HG03442 (cell line): ENCODE results near the gene DIAPH2.
A peak's percentile ranks its signal among the peaks of the same experiment; 100 is the strongest.
"Not testable (repeated sequence)": the region's sequence is repeated elsewhere in the genome, so short reads cannot be mapped to it uniquely, and the experiment has no call there.

Experiments
- ATAC-seq: cut with Tn5 transposase; IDR thresholded peaks from one replicate; pipeline ENCODE4 v1.9.1; 2021; ENCODE audit warnings: mild to moderate bottlenecking, moderate library complexity; ENCODE audit not compliant: unreplicated experiment

The DIAPH2 gene

DNA sequence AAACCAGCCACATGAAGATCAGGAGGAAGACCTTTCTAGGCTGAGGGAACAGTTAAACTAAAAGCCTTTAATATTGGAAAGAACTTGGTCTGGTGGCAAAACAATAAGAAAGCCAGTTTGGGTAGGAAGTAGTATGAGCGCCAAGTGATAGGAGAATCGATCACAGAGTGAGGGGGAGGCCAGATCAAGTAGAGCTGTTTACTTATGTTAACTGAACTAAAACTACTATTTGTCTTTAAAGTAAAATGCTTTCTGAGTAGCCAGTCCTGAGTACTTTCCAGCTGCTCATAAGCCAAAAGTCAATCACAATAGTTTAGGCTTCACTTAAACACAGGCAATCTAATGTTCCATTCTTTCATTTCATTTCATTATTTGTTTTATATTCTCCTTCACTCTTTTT is 136.3 kb downstream of the DIAPH2 start:
- no peak for ATAC-seq

DNA sequence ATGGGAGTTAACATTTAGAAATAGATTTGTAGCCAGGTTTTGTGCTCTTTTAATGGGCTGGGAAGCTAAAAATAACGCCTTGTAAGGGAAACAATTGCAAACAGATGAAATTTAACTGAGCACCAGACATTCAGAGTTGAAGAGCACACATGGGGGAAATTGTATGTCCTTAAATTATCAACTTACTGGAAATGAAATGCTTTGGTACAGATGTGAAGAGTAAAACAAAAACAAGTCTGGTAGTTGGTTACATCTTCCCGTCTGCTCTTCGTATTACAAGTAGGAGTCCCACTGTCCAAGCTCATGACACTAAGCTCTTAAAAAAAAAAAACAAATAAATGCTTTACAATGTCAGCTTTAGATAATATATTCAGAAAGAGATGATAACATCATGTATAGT is 139.5 kb downstream of the DIAPH2 start:
- ATAC-seq: no peak

DNA sequence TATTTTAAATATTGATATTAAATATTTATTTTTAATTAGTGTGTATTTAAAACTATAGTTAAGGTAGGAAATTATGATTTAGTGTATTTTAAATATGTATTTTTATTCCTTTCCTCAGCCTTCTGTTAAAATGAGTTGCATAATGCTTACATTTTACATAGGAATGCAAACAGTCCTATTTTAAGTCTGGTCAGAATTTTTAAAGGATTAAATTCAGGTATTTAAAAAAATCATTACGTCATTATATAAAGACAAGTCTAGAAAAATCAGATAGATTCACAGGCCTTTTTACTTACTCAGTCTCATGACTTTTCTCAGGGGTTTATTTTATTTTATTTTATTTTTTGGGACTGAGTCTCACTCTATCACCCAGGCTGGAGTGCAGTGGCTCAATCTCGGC is 148.7 kb downstream of the DIAPH2 start:
- no peak for ATAC-seq

DNA sequence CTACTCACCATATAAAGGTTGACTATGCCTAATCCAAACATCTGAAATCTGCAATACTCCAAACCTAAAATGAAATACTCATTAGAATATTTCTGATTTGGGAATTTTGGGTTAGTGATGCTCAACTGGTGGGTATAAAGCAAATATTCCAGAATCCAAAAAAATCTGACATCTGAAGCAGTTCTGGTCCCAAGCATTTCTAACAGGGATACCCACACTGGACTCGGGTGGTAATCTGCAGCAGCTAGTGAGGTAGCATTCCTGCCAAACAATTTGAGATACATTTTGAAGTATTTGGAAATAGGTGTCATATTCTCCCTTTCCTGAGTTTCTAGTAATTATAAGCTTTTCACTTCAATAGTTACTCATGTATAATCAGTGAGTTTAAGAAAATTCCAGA is 149.5 kb downstream of the DIAPH2 start:
- ATAC-seq: no peak

DNA sequence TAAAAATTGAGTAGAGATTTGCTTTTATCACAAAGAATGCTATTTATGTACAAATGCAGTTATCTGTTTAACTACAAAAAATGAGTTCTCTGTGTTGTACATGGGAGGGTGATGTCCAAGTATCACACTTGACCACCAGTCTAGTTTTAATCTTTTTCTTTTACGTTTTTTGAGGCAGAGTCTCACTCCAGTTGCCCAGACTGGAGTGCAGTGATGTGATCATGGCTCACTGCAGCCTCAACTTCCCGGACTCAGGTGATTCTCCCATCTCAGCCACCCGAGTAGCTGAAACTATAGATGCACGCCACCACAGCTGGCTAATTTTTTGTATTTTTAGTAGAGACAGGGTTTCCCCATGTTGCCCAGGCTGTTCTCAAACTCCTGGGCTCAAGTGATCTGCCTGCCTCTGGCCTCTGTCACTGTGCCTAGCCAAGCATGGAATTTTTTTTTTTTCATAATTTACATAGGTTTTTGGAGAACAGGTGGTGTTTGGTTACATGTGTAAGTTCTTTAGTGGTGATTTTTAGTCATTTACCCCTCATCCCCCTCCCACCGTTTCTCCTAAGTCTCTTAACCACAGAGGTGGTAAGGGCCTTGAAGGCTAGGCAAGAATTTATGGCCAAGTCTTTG is 151.1 kb downstream of the DIAPH2 start:
- peak; percentile 71 for ATAC-seq

DNA sequence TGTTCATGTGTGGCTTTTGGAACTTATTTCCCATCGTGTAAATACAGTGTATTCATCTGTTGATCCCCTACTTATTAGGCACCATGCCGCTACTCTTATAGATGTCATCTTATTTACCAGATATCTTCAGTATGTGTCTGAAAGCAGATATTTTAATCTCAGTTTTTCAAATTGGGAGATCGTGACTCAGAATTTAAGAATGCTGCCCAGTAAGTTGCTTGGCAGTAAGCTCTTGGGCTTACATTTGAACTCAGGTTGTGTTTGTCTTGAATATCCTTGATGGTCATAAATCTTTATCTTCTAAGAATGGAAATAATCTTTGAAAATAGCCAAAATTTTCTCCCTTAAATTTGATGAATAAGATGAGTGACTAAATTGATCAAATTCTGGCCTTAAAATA is 153.2 kb downstream of the DIAPH2 start:
- no peak for ATAC-seq

DNA sequence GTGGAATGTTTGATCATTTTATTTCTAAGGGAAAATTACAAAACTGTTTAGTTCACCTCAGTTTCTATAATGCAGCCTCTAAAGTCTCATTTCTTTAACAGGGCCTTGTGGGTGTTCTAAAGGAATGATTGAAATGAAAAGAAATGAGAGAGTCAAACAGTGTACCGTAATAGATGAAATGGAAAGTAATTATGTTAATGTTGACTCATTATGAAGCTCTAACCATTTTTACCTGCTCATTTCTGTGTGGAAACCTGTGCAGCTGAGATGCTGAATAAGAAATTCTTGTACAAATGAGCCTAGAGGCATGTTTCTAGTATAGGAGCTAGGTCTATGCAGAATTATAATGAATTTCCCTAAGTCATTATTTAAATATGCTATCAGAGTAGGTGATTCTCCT is 153.9 kb downstream of the DIAPH2 start:
- ATAC-seq: no peak

DNA sequence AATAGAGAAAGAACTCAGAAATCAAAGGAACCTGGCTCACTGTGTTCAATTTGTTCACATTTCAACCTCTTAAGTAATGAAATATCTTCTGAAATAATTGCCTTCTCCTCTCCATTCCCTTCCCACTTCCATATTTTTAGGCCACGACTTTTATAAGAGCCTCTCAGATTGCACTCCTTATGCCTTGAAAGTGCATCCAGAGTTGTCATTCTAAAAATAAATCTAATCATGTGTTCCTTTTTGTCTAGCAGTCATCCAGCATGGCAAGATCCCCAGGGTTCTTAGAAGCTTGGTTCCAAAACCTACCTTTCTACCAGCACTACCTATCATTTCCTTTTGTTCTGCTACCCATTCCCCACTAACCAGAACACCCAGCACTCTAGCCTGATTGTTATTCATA is 156.7 kb downstream of the DIAPH2 start:
- ATAC-seq: no peak

DNA sequence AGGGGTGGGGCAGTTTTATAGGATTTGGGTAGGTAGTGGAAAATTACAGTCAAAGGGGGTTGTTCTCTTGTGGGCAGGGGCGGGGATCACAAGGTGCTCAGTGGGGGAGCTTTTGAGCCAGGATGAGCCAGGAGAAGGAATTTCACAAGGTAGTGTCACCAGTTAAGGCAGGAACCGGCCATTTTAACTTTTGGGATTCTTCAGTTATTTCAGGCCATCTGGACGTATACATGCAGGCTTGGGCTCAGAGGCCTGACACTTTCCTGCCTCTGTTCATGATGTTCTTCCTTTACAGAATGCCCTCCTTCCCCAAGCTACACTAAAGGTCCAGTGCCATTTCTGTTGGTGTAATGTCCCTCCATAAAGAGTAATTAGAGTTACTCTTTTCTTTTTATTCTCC is 157.2 kb downstream of the DIAPH2 start:
- ATAC-seq: not testable (repeated sequence)

DNA sequence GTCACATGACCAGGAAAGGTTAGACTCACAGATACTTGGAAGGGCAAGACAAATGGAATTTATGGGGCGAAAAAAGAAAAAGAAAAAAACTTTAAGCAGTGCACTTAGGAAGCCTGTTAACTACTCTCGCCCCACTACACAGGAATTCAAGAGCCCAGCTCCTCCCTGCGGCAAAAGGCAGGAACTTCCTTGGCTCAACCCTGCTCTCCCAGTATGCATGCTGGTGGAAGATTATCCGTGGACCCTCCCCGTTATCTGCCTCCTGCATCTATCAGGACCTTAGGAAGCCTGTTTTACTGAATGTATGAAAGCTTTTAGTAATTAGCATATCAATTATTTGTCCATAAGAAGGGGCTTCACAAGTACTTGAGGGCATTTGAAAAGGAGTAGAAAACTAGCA is 158.9 kb downstream of the DIAPH2 start:
- ATAC-seq: no peak

DNA sequence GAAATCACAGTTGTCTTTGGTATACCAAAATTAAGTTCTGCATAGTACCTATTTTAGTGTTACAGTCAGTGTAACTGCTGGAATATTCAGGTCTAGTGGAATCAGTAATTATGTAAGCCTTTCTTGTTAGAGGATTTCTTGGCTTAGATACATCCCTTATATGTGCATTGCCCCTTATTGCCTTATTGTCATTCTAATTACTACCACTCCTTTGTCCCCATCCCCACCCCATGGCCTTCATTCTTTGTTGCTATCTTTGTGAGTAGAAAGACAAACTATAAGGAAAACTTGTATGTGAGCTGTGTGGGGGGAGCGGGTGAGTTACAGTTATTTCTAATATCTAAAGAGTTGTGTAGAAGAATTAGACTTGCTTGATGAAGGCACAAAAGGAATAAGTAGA is 162.2 kb downstream of the DIAPH2 start:
- ATAC-seq: no peak

DNA sequence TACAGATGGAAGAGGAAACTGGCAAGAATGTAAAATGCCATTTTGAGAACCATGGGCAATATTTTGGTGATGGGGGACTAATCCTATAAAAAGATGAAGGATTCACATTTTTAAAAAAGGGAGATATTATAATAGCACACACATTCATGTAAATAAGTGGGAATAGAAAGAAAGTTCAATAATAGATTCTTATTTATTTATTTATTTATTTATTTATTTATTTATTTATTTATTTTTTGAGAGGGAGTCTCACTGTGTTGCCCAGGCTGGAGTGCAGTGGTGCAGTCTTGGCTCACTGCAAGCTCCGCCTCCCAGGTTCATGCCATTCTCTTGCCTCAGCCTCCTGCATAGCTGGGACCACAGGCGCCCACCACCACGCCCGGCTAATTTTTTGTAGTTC is 174.8 kb downstream of the DIAPH2 start:
- not testable (repeated sequence) for ATAC-seq

DNA sequence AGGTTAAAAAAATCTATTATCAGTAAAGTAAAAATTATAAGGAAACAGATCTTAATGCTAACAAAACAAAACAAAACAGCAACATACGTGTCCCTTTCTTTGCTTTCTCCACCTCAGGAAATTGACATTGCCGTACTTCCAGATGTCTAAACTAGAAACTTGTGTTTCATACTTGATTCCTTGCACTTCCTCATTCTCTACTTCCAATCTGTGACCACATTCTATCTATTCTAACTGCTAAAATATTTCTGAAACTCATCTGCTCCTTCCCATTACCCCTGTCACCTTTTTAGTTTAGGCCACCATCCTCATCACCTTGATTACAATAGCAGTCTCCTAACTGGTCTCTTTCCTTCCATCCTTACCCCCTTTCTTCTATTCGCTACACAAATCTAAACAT is 176.6 kb downstream of the DIAPH2 start:
- ATAC-seq: peak; percentile 43

DNA sequence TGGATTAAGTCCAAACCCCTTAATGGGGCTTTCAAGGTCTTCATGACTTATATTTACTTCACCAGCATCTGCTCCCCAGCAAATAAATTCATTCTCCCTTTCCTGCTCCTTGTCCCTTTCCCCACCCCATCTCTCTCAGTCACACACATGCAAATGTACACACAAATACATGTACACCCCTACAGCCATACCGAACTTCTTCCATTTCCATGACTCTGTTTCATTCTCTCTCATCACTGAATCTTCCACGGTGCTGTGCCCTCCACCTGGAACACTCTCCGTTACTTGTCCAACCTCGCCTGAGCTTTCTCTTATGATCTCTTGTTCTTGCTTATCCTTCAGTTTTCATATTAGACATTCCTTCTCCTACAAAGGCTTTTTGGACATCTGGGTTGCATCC is 177.0 kb downstream of the DIAPH2 start:
- no peak for ATAC-seq

DNA sequence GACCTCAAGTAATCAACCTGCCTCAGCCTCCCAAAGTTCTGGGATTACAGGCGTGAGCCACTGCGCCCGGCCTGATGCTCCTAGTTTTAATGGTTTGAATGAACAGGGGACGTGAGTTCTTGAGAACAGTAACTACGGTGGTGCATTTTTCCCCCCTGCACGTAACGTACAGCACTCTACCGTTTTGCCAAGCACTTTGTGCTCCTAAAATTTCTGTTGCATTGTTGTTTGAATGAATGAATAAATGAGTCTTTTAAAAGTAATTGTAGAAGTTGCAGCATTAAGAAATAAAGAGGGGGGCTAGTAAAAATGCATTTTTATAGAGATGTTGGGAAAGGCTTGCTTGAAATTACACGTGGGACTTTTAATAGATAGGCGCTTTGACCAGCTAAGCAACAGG is 199.0 kb downstream of the DIAPH2 start, which contains the start of gene RPA4:
Gene RPA4, plus strand, starts transcription at position 301 of the 400 bp plus-strand sequence. CDS start 403 bp downstream, outside the sequence.
- no peak for ATAC-seq

DNA sequence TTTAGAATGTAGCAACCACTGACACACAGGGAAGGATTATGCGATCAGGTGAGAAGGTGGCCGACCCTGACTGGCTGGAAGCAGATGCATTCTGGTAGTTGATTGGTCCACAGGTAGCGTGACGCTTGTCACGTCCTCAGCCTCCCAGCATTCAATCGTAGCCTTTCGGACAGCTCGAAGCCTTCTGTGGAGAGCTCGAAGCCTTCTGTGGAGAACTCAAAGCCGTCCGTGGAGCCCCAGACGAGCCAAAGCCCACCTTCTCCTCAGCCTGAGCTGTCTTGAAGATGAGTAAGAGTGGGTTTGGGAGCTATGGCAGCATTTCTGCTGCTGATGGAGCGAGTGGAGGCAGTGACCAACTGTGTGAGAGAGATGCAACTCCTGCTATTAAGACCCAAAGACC is 199.4 kb downstream of the DIAPH2 start:
- ATAC-seq: no peak

DNA sequence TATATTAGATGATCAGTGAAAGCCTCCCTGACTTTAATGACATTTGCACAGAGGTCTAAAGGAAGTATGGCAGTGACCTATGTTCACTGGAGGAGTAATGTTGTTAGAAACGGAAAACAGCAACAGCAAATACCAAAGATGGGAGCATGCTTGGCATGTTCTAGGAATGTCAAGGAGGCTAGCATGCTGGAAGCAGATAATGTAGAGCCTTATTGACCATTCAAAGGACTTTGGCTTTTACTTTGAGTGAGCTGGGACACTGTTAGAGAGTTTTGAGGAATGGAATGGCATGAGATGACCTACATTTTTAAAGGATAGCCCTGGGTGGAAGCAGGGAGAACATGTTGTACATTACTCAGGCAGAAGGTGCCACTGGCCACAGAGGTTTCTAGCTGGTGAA is 205.1 kb downstream of the DIAPH2 start:
- no peak for ATAC-seq

DNA sequence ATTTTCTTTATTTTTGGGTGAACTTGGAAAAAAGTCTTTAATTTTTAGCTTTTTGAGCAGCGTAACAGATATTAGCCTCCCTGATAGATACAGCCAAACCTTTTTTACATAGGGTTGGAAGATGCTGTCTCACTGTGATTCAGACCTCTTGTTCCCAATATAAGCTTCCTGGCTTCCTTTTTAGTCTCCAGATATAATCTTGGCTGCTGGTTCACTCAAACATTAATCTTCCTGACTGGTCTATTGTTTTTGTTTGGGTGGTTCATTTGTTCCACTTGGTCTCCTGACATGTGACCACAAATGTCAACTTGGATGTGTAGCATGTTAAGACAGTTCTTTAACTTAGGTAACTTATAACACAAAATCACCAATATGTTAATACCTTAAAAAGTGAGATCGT is 222.1 kb downstream of the DIAPH2 start:
- ATAC-seq: no peak

DNA sequence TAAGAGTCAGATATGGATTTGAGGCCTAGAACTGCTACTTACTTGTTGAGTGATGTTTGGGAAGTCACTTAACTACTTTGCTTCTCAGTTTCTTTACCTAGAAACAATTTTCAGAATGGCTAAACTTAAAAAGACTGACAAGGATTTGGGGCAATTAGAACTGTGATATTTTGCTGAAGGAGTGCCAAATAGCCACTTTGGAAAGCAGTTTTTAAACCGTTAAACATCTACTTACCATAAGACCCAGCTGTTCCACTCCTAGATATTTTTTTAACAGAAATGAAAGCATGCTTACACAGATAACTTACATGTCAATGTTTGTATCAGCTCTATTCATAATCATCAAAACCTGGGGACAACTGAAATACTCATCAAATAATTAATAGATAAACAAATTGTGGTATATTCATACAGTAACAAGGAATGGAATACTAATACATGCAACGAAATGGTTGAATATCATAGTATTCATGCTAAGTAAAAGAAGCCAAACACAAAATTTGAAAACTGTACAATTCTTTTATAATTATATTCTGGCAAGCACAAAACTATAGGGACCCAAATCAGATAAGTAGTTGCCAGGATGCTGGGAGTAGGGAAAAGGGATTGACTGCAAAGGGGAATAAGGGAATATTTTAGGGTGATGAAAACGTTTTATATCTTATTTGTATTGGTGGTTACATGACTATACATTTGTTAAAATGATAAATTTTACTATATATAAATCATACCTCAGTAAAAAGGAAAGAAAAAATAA is 223.1 kb downstream of the DIAPH2 start:
- ATAC-seq: no peak

DNA sequence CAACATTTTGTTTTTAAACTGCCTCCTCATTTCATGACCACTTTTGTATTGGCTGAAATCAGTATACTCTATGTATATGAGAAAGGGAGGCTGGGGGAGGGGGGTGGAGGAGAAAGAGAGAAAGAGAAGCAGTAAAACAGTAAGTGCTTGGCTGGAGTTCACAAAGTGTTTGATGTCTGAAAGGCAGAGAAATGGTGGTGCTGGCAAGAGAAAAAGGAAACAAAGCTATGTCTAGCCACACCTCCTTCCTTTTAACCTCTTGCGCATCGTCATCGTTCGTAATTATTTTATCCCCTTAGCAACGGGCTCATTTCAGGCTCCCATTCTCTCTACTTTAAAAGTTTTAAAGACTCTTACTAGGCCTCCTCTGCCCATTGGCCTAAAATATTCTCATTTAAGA is 224.6 kb downstream of the DIAPH2 start:
- ATAC-seq: no peak

DNA sequence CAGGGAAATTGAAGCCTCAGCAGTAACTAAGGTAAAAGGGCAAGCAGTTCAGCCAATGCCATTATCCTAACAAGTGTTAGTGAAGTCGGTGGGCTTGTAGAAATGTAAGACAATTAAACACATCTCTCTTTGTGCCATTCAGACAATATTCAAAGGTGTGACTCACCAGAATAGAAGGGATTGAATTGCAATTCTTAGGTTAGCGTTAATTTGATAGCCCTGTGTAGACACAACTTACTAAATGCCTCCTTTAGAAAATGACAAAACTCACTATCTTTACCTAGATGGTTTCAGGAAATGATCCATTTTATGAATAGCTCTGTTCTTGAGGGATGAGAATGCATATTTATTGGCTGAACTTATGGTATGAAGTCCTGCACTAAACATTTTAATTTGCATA is 234.2 kb downstream of the DIAPH2 start:
- no peak for ATAC-seq

DNA sequence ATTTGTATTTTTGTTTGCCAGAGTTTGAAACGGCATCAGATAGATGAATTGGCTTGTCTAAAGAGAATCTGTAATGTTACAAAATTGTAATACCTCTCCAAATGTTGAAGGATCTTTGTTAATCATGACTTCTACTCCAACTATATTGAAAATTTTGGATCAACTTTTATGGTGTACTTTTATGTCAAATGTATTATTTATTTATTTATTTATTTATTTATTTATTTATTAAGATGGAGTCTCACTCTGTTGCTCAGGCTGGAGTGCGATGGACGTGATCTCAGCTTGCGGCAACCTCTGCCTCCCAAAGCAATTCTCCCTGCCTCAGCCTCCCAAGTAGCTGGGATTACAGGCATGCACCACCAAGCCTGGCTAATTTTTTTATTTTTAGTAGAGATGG is 235.0 kb downstream of the DIAPH2 start:
- no peak for ATAC-seq

DNA sequence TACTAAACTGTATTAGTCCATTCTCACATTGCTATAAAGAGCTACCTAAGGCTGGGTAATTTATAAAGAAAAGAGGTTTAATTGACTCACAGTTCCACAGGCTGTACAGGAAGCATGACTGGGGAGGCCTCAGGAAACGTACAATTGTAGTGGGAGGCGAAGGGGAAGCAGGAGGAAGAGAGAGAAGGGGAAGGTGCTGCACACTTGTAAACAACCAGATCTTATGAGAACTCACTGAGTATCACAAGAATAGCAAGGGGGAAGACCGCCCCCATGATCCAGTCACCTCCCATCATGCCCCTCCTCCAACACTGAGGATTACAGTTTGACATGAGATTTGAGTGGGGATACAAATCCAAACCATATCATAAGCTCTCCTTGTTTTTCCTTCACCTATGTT is 239.9 kb downstream of the DIAPH2 start:
- ATAC-seq: no peak
